GM19043 (cell line): ENCODE data around the gene CPNE7.

ENCODE experiments used
- ATAC-seq: cut with Tn5 transposase; IDR thresholded peaks from one replicate; pipeline ENCODE4 v1.9.1; 2021; ENCODE audit warnings: low read depth; ENCODE audit not compliant: unreplicated experiment

The CPNE7 gene

DNA sequence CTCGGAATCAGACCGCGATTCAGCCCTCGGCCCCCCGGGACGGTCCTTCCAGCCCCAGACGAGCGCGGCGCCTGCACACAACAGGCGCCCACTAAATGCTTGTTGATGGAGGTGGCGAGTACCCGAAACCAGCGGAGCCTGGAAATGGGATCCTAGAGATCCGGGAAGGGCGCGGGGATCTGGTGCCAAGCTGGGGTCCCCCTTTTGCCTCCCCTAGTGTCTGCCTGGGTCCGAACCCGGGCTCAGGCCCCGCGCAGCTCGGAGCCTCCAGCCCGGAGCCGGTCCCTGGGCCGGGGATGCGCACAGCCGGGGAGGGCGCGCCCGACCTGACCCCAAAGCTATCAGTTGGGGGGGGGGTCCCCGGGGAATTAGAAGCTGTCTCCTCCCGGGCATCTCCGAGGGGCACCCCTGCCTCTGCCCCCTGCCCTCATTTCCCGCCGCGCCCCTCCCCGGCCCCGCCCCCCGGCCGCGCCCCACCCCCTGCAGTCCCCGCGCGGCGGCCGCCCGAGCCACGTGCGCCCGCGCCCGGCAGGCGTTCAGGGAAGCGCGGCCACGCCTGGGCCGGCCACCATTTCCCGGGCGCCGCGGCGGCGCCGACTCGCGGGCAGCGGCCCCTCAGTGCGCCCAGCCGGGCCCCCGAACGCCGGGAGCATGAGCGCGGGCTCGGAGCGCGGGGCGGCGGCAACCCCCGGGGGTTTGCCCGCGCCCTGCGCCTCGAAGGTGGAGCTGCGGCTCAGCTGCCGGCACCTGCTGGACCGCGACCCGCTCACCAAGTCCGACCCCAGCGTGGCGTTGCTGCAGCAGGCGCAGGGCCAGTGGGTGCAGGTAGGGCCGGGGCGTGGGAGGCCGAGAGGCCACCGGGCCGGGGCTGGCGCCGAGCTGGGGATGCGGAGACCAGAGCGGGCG, at the start of gene CPNE7:
TSS of gene CPNE7 (plus strand) at position 512 of the 906 bp plus-strand sequence. CDS start at position 652, 140 bp downstream.
- ATAC-seq: no peak

DNA sequence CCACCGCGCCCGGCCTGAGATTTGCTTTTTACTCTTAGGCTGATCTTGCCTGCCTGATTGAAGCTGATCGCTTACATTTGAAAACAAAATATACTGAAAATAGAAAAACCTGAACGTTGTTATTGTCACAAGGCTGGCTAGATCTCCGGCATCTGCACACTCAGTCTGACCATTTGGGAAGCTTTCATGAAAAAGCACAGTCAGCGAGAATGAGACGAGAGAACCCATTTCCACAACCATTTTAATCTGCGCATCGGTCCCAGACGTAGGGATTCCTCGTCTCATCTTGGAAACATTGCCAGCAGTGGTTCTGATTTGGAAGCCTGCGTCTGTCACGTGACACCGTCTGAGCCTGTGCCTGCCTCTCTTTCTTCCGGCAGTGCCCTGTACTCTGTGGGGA, 46.5 kb upstream of the CPNE7 start:
- no peak for ATAC-seq

DNA sequence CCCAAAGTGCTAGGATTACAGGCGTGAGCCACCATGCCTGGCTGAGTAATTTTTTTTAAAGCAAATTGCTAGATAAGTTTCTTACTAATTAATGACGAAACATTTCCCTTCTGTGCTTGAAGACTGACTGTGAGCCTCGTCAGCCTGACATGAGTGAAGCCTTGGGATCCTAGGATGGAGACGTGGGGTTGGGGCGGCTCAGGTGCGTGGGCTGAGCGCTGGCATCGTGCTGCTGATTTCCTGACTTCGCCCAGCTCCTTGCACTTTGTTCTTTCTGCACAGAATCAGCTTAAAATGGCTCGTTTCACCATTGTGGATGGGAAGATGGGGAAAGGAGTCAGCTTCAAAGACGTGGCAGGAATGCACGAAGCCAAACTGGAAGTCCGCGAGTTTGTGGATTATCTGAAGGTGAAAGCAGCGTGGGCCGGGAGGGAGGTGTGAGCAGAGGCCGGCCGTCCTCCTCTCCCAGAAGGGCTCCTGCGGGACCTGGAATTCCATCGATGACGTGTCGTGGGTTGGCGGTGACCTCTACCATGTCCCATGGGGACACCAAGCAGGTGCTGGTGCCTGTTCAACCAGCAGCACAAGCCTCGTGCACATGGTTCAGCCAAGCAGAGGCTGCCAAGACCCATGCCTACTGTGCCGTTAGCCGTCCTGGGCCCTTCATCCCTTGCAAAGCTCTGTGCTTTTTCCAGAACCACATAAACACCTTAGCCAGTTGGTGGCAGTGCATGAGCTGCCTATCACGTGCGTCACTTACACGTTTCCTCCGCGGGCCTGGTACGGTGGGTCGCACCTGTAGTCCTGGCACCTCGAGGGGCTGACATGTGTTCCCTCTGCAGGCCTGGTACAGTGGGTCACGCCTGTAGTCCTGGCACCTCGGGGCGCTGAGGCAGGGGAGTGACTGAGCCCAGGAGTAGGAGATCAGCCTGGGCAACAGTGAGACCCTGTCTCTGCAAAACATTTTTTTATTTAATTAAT, 44.9 kb upstream of the CPNE7 start:
- ATAC-seq: no peak

DNA sequence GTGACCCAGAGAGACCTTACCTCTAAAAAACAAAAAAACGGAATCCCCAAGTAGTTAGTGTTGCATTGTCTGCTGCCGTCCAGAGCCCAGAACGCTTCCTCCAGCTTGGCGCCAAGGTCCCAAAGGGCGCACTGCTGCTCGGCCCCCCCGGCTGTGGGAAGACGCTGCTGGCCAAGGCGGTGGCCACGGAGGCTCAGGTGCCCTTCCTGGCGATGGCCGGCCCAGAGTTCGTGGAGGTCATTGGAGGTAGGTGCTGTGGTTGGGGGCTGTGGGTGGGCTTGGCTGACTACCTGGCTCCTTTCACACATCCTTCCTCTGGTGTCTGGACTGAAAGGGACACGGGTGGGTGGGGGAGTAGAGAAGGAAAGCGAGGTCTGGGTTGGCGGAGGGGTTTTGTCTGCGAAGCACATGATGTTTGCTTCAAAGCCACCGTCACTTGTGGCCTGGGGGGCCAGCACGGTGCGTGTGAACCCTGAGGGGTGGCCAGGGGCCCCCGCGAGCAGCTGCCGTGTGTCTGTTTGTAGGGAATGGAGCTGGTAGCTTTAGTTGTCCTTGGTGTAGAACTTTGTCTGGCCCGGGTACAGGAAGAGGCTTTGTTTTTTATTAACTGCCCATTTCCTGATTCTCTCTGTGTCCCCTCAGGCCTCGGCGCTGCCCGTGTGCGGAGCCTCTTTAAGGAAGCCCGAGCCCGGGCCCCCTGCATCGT, 43.6 kb upstream of the CPNE7 start:
- no peak for ATAC-seq

DNA sequence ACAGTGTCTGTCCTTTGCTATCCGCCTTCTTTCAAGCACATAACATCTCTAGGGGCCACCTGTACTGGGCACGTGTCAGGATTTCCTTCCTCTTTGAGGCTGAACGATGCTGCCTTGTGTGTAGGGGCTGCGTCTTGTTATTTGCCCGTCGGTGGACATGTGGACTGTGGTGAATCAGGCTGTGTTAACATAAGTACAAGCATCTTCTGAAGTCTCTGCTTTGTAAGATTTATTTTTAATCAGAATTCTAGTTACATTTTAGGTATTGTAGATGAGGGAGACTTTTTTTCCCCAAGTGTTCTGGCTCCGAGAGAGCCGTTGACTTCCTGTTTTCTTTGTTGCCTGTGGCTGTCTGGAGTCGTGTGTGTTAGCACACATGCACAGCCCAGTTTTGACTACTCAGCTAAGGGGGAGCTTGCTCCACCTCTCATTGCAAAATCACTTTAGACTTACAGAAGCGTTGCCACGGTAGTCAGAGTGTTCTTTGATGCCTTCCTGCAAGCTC, 41.3 kb upstream of the CPNE7 start:
- no peak for ATAC-seq

DNA sequence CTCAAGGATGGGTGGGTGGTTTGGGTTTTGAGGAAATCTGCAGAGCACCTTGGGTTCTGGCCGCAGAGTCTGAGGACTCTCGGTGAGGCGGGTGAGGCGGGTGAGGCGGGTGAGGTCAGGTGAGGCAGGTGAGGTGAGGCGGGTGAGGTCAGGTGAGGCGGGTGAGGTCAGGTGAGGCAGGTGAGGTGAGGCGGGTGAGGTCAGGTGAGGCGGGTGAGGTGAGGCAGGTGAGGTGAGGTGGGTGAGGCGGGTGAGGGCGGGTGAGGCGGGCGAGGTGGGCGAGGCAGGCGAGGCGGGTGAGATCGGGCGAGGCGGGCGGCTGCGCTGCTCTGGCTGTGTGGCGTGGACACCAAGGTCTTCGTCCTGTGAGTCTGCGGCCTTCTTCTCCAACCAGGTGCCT, 39.2 kb upstream of the CPNE7 start:
- ATAC-seq: no peak

DNA sequence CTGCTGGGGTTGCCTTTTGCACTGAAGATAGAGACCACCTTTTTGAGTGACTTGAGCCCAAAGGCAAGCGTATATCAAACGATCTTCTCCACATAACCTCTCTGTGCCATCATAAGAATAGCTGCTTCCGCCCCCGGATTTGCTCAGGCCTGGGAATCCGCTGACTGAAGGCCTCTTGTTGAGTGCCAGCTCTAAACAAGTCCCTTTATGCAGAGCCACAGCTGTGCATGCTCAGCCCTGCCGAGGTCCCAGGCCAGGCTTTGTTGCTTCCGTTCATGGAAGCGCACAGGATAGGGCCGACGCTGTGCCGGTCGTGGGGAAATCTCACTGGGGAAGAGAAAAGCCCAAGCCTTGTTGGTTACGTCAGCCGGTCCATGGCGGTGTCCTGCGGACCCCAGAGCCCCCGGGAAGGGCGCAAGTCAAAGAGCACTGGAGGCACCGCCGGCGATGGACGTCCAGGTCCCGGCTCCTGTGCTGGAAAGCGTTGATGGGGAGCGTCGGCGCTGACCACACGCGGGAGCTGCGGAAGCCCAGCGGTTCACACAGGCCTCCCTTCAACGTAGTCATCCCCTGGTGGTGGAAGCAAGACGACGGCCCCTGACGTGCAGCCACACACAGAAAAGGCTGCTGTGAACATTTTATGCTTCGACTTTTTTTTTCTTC, 38.5 kb upstream of the CPNE7 start:
- ATAC-seq: no peak

DNA sequence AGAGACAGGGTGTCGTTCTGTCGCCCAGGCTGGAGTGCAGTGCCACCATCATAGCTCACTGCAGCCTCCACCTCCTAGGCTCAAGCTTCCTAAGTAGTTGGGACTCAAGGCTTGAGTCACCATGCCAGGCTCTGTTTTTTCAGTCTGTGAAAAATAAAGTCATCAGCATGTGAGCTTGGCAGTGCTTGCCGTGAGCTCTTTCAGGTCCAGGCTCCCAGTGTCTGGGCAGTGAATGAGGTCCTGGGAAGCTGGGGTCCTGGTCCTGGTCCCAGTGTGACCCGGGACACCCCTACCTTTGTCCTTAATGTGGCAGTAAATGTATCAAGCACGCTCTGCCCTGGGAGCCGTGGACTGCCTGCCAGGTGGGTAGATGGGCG, 38.0 kb upstream of the CPNE7 start:
- ATAC-seq: no peak

DNA sequence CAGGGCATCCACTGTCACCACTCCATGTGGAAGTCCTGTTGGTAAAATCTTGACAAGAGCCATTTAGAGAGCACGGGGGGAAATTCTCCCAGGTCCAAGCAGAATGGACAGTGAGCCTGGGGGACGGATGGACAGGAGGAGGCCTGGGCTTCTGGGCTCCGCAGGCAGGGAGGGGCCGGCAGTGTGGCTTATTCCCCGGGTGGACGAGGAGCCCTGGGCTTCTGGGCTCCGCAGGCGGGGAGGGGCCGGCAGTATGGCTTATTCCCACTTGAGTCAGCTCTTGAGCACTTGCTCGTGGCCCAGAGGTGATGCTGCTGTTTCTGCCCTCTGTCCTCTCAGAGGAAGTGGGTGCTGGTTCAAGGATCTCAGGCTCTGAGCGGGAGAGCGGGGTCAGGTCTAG, 37.3 kb upstream of the CPNE7 start:
- ATAC-seq: no peak

DNA sequence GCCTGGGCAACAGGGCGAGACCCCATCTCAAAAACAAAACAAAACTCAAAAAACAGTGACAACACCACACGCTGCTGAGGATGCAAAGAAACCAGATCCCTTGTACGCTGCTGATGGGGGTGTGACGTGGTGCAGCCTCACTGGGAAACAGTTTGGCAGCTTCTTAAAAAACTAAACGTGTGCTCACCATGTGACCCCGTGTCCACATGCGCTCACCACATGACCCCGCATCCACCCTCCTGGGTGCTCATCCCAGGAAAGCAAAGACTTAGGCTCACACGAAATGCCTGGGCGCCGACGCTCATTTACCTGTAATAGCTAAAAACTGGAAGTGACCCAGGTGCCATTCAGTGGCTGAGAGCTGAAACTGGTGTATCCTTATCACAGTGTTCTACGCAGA, 35.0 kb upstream of the CPNE7 start:
- ATAC-seq: no peak

DNA sequence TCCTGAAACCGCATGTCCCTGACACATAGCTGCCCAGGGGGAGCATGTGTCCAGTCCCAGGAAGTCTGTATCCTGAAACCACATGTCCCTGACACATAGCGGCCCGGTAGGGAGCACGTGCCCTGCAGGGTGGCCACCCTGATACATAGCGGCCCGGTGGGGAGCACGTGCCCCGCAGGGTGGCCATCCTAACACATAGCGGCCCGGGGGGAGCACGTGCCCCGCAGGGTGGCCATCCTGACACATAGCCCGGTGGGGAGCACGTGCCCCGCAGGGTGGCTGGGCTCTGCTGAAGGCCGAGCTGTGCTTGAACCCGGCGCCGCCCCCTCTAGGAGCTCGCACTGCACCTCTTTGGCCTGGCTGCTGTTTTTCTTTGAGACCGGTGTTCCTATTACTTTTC, 33.8 kb upstream of the CPNE7 start:
- ATAC-seq: no peak

DNA sequence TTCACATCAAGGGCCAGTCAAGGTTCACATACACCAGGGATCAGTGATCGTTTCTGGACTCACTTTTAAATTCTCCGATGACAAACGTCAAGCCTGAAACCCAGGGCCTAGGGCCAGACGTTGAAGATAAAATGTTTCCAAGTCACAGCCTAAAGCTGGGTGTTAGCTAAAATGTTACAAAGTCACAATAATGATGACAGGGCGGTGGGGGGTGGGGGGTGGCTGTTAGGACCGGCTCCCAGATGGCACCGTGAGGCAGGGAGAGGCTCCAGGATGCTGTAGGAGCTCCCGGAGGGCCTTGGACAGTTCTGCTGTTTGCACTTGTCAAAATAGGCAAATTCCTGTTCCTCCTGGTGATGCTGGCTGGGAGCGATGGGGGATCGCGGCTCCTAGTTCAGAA, 31.4 kb upstream of the CPNE7 start:
- ATAC-seq: no peak

DNA sequence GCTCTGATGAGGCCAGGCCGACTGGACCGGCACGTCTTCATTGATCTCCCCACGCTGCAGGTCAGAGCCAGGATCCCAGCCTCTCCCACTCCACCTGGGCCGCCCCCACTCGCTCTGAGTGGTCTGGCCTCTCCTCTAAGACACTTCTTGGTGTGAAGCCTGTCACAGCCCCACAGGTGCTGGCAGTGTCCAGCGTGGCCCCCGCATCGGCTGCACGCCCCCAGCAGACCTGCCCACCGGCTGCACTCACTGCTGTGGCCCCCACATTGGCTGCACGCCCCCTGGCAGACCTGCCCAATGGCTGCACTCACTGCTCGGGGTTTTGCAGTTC, 30.9 kb upstream of the CPNE7 start:
- no peak for ATAC-seq

DNA sequence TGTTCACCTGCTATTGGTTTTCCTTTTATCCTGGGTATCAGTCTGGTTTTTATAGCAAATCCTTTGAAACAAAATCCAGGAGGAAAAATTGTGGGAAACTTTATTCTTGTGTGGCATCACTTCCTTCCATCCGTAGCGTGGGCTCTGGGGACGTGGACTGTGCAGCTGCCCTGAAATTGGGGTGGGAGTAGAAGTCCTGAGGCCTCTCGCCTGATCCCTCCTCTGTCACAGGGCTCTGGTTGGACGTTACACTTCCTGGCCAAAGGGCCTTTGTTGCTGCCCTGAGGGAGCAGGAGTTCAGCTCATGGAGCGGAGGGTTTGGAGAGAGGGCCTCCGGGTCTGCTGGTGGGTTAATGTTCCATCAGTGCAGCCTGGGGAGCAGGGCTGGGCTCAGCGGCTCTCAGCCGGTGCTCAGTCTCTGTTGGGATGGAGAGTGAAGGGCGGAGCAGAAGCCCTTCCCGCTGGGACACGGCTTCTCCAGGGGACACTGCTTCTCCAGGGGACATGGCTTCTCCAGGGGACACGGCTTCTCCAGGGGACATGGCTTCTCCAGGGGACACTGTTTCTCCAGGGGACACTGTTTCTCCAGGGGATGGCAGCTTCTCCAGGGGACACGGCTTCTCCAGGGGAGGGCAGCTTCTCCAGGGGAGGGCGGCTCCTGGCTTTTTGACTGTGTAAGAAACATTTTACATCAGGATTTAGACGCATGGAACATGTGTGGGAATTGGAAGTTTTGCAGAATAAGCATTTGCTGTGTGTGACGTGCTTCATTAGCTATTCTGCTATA, 30.3 kb upstream of the CPNE7 start:
- ATAC-seq: no peak

DNA sequence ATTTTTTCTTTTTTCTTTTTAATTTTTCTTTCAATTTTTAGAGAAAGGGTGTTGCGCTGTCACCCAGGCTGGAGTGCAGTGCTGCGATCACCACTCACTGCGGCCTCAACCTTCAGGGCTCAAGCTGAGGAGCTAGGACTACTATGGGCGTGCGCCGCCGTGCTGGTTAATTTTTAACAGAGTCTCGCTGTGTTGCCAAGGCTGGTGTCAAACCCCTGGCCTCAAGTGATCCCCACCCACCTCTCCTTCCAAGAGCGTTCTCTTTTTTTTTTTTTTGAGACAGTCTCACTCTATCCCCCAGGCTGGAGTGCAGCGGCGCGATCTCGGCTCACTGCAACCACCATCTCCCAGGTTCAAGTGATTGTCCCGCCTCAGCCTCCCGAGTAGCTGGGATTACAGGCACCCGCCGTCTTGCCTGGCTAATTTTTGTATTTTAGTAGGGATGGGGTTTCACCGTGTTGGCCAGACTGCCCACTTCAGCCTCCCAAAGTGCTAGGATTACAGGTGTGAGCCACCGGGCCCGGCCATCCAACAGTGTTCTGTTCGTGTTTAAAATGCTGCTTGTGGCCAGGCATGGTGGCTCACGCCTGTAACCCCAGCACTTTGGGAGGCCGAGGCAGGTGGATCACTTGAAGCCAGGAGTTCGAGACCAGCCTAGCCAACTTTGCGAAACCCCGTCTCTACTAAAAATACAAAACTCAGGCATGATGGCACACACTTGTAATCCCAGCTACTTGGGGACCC, 29.6 kb upstream of the CPNE7 start:
- no peak for ATAC-seq

DNA sequence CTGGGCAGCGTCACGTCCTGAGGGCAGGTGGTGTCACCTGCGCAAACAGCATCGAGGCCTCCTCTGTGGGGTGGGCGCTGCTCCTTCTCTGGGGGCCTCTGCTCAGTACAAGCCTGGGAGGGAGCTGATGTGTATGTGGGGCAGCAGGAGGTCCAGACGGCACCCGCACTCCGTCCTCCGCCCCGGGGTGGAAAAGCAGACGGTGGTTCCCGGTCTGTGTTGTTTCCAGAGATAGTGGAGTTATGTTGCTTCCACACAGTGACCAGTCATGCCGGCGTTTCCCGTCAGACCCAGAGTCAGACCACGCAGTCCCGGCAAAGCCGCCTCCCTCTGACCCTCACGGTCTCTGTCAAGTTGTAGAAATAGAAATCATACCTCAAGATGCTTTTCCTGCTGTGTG, 28.8 kb upstream of the CPNE7 start:
- ATAC-seq: no peak

DNA sequence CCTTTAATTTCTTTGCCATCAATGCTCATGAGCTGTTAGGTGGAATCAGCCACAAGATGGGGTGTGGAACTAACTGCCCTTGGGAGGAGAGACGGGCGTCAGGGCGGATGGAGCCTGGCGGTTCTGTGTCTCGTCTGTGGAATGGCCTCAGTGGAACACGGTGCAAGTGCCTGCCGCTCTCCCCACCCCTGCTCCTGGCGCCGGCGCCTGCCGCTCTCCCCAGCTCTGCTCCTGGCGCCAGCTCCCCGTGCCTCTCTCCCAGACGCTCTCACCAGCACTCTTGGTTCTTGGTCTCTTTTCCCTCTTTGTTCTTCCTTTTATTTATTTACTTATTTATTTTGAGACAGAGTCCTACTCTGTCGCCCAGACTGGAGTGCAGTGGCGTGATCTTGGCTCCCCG, 28.3 kb upstream of the CPNE7 start:
- no peak for ATAC-seq

DNA sequence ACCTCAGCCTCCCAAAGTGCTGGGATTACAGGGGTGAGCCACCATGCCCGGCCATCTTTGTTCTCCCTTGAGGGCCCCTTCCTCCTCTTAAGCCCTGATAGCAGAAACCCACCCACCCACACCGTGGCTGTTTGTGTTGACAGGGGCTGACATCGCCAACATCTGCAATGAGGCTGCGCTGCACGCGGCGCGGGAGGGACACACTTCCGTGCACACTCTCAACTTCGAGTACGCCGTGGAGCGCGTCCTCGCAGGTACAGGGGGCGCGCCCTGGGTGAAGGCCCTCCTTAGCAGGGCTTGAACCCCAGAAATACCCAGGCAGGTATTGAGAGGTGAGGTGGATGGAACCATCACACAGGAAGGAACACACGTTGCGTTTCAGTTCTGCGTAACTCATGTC, 27.7 kb upstream of the CPNE7 start:
- no peak for ATAC-seq
